ENCODE measurements around the gene SLC17A1.

DNA sequence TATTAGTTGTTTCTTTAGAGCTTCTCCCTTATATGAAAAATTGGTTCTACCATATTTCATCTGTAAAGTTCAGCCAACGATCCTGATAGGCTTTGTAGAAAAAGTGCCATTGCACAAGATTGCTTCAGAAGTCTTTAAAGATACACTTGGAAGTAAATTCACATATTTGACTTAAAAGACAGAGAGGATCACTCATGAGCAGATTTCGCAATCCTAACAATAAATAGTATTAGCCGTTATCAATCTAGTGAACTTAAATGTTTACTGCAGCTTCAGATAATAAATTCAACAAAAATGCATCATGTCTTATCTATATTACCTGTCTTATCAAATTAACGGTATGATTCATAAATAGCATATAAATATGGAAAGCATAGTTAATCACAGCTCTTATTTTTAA, 86.0 kb downstream of the SLC17A1 start:
- TF ChIP-seq, protein P1, sequence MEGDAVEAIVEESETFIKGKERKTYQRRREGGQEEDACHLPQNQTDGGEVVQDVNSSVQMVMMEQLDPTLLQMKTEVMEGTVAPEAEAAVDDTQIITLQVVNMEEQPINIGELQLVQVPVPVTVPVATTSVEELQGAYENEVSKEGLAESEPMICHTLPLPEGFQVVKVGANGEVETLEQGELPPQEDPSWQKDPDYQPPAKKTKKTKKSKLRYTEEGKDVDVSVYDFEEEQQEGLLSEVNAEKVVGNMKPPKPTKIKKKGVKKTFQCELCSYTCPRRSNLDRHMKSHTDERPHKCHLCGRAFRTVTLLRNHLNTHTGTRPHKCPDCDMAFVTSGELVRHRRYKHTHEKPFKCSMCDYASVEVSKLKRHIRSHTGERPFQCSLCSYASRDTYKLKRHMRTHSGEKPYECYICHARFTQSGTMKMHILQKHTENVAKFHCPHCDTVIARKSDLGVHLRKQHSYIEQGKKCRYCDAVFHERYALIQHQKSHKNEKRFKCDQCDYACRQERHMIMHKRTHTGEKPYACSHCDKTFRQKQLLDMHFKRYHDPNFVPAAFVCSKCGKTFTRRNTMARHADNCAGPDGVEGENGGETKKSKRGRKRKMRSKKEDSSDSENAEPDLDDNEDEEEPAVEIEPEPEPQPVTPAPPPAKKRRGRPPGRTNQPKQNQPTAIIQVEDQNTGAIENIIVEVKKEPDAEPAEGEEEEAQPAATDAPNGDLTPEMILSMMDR (IDR thresholded peaks at IDR 0.05), result no peak
- TF ChIP-seq EP300 (IDR thresholded peaks at IDR 0.05) (no peak), POLR2A (IDR thresholded peaks at IDR 0.05; ENCODE audit: low read depth) (no peak)

Data from esophagus muscularis mucosa (tissue), 4 donors.